Cardiac fibroblast (primary cell): ENCODE data around the gene F12.
A peak's percentile ranks its signal among the peaks of the same experiment; 100 is the strongest.
"Not testable (repeated sequence)": the region's sequence is repeated elsewhere in the genome, so short reads cannot be mapped to it uniquely, and the experiment has no call there.

ENCODE experiments used
- DNase-seq, 2 donors: peaks; one replicate each; pipeline versions ENCODE4 v3.0.0 to v3.0.0-alpha.2; 2010; ENCODE audit warnings: low read depth in 2 of 2
- H3K4me3 ChIP-seq, 2 donors: replicated peaks in 1 of 2; 1 replicate in 1 of 2; 2 replicates in 1 of 2; pipeline ENCODE4 v1.5.1; 2011; ENCODE audit warnings: low read depth in 2 of 2, low read length in 2 of 2, mild to moderate bottlenecking in 2 of 2, moderate library complexity in 1 of 2
- CTCF ChIP-seq: IDR thresholded peaks from one replicate; pipeline ENCODE4 v1.5.1; 2011; ENCODE audit warnings: low read depth, mild to moderate bottlenecking, low read length, inconsistent platforms

The F12 gene

GRCh38 chr5:177421062-177421798 lies 11.9 kb upstream of the F12 start:
- TF ChIP-seq CTCF = no peak
- DNase-seq = no peak

DNA sequence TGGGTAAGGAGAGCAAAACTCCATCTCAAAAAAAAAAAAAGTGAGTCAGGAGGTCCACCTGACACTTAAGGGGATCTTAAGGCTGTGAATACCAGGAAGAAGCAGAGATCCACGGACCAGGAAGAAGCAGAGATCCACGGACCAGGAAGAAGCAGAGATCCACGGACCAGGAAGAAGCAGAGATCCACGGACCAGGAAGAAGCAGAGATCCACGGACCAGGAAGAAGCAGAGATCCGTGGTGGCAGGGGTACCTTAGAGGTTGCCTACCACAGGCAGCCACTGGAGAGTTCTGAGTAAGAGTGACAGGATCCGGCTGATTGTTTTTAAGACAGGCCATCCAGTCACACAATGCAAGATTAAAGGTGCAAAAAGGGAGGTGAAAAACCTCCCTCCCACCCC lies 11.1 kb upstream of the F12 start:
- H3K4me3 ChIP-seq, DNase-seq: not testable (repeated sequence)

More at GRCh38 chr5:177421062-177421798, 11.9 kb upstream of the F12 start:
- no peak overlapping the region for H3K4me3 ChIP-seq

GRCh38 chr5:177419046-177419445 lies 9.7 kb upstream of the F12 start:
- DNase-seq = peak; percentile 64 to 77
- no peak for TF ChIP-seq CTCF

DNA sequence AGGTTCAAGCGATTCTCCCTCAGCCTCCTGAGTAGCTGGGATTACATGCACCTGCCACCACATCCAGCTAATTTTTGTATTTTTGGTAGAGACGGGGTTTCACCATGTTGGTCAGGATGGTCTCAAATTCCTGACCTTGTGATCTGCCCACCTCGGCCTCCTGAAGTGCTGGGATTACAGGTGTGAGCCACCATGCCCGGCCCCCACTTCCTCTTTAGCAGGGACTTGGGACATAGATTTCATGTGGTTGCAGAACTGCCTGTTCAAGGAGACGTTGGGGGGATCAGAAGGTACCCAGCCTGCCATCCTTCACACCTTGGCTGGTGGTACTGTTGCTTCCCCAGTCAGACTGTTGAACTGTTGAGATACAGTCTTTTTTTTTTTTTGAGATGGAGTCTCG lies 7.7 kb upstream of the F12 start:
- H3K4me3 ChIP-seq, DNase-seq: not testable (repeated sequence)

More at GRCh38 chr5:177419046-177419445, 9.7 kb upstream of the F12 start:
- H3K4me3 ChIP-seq = no peak overlapping the region

DNA sequence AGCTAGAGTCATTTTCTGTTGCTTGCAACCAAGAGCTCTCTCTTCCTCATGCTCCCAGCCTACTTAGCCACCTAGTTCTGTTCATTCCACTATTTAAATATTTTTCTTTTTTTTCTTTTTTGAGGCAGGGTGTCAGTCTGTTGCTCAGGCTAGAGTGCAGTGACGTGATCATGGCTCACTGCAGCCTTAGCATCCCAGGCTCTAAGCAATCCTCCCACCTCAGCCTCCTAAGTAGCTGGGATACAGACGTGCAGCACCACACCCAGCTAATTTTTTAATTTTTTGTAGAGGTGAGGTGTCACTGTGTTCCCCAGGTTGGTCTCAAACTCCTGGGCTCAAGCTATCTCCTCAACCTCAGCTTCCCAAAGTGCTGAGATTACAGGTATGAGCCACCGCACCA lies 5.1 kb upstream of the F12 start:
- H3K4me3 ChIP-seq = no peak overlapping the region
- TF ChIP-seq CTCF = no peak
- DNase-seq = no peak

DNA sequence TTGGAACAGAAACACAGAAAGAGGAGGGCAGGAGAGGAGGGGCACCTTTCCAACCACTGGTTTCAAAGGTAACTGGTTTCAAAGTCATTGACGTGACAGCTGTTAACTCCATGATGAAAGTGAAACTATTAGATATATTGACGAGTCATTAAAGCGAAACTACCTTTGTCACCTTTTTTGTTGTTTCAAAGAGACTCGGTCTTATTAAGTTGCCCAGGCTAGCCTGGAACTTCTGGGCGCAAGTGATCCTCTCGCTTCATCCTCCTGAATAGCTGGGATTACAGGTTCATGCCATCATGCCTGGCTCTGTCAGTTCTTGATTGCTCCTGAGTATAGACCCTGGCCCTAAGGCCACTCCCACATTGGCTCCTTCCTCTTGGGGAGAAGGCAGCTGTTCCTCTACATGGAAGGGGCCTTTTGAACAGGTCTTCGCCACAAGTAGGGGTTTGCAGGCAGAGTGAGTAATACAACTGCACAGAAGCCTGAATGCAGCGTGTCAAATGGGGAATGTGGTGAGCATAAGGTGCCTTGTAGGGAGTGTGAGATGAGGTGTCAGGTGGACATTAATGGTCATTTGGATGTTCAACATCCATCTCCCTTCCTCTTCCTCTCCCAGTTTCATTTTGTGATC lies 3.4 kb upstream of the F12 start:
- no peak for DNase-seq
- no peak overlapping the region for H3K4me3 ChIP-seq
- TF ChIP-seq CTCF = no peak

- H3K4me3 ChIP-seq = no peak overlapping the region
- no peak for DNase-seq
- TF ChIP-seq CTCF = no peak
These were observed 1.2 kb upstream of the F12 start for GRCh38 chr5:177410575-177410974.

DNA sequence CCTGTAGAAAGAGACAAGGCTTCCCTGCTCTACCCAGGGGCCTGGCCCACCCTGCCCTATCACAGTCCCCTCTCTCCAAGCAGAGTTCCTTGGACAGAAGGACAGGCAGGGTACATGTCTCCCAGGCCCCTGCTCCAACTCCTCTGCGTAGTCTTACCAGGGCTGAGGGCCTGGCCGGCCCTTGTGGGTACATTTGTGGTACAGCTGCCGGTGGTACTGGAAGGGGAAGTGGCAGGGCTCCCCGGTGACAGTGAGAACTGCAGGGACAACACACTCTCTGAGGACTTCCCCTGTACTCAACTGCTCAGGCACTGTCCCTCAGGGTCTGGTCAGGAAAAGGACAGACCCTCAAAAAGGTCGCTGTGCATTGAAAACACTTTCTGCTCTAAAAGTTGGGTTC lies 3.6 kb downstream of the F12 start:
- H3K4me3 ChIP-seq = no peak overlapping the region
- DNase-seq = no peak
- TF ChIP-seq CTCF = no peak
